Osteocyte (in vitro differentiated cells): ENCODE data around the gene SH2D4B. TPM values are rescaled to one million over a fixed set of nuclear protein-coding genes. Genes with fewer than 3 reads are reported as not detected.

Experiments used
- DNase-seq: peaks from one replicate; pipeline ENCODE4 v3.0.0; 2021; ENCODE audit warnings: mixed read lengths; ENCODE audit not compliant: unreplicated experiment; ENCODE audit errors: extremely low spot score
- H3K27ac Mint-ChIP-seq: one replicate; pipeline ENCODE4 v1.8.0; 2021; ENCODE audit warnings: mild to moderate bottlenecking, mixed read lengths; ENCODE audit not compliant: unreplicated experiment
- H3K27me3 Mint-ChIP-seq: one replicate; pipeline ENCODE4 v1.8.0; 2021; ENCODE audit warnings: mixed read lengths; ENCODE audit not compliant: unreplicated experiment
- H3K36me3 Mint-ChIP-seq: one replicate; pipeline ENCODE4 v1.8.0; 2021; ENCODE audit warnings: mixed read lengths; ENCODE audit not compliant: unreplicated experiment
- H3K4me1 Mint-ChIP-seq: one replicate; pipeline ENCODE4 v1.8.0; 2021; ENCODE audit warnings: mixed read lengths; ENCODE audit not compliant: unreplicated experiment
- H3K4me3 Mint-ChIP-seq: one replicate; pipeline ENCODE4 v1.8.0; 2021; ENCODE audit warnings: mild to moderate bottlenecking, moderate library complexity, mixed read lengths; ENCODE audit not compliant: unreplicated experiment
- H3K9me3 Mint-ChIP-seq: one replicate; pipeline ENCODE4 v1.8.0; 2021; ENCODE audit warnings: mixed read lengths; ENCODE audit not compliant: unreplicated experiment
- CTCF ChIP-seq: fragments of 200-600 bp; sonication (generic); IDR thresholded peaks from 2 replicates; pipeline ENCODE4 v1.5.0; 2021; ENCODE audit warnings: antibody characterized with exemption, mild to moderate bottlenecking, moderate library complexity
- total RNA-seq: library from RNA; stranded (reverse); gene quantifications from 2 replicates; pipeline ENCODE4 v1.2.1, GENCODE V29; 2021

Gene SH2D4B
- total RNA-seq, 1 donor from 2014 or later = not detected

- Mint-ChIP-seq H3K4me1 (peaks cover 6% of the 10 kb centered on the region), H3K27ac (no peak overlapping the region), H3K36me3 (no peaks in the 10 kb centered on the region), H3K4me3 (no peak overlapping the region), H3K27me3 (no peaks in the 10 kb centered on the region), H3K9me3 (no peaks in the 10 kb centered on the region)
- no peak for TF ChIP-seq CTCF
- no peak for DNase-seq
Measured at GRCh38 chr10:80660736-80661135, 123.0 kb downstream of the SH2D4B start.

DNA sequence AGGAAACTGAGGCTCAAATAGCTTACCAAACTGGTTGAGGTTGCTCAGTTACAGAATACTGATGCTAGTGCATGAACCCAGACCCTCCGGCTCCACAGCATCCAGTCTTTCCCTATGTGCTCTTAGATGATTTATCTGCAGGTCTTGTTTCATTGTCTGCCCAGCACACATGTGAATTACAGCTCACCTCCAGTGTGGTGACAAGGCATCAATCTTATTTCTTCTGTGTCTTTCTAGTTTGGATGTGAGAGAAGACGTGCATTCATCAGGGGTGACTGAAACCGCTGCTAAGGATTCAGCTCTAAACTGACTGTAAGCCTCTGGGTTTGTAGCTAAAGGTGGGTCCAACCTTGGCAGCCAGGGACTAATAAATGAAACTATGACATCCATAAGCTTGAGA, 123.8 kb downstream of the SH2D4B start:
- TF ChIP-seq CTCF = no peak
- DNase-seq = no peak
- Mint-ChIP-seq H3K27me3 (no peaks in the 10 kb centered on the region), H3K36me3 (no peaks in the 10 kb centered on the region), H3K4me3 (no peak overlapping the region), H3K4me1 (peaks cover 6% of the 10 kb centered on the region), H3K27ac (no peak overlapping the region), H3K9me3 (no peaks in the 10 kb centered on the region)

DNA sequence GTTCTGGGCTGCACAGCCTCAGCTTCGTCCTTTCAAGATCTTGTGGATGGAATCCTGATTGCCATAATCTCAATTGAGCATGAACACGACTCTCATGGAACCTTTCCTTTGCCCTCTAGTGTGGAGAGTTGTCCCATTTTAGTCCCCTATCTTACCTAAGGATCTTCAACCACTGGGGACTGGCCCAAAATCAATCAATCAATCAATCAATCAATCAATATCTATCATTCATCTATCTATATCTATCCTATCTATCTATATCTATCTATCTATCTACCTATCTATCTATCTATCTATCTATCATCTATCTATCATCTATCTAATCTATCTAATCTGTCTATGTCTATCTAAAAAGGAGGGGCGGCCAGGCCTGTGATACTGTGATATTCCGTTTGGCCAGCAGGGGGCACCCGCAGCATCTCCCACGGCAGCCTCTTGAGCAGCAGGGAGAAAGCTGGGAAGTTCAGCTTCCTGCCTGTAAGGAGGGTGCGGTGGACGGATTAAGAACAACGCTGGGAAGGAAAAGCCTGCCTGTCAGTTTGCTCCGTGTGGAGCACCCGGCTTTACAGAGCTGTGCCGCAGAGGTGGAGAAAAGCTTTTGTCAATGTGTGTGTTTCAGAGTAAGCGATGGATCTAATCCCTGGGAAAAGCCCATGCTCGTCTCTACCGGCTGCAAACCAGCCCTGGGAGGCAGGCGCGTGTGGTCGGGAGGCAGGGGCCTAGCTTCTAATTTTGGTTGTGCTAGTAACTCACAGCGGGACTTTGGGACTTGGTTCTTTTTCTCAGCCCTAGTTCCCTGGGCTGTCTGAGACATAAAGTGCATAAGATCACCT, 124.9 kb downstream of the SH2D4B start:
- H3K4me3 Mint-ChIP-seq = peak overlapping the region; percentile 62
- peaks cover 6% of the 10 kb centered on the region for H3K4me1 Mint-ChIP-seq
- H3K36me3 Mint-ChIP-seq = no peaks in the 10 kb centered on the region
- H3K27ac Mint-ChIP-seq = peak overlapping the region; percentile 6
- peak; percentile 88 for TF ChIP-seq CTCF
- H3K9me3 Mint-ChIP-seq = no peaks in the 10 kb centered on the region
- DNase-seq = peak; percentile 94
- H3K27me3 Mint-ChIP-seq = no peaks in the 10 kb centered on the region

DNA sequence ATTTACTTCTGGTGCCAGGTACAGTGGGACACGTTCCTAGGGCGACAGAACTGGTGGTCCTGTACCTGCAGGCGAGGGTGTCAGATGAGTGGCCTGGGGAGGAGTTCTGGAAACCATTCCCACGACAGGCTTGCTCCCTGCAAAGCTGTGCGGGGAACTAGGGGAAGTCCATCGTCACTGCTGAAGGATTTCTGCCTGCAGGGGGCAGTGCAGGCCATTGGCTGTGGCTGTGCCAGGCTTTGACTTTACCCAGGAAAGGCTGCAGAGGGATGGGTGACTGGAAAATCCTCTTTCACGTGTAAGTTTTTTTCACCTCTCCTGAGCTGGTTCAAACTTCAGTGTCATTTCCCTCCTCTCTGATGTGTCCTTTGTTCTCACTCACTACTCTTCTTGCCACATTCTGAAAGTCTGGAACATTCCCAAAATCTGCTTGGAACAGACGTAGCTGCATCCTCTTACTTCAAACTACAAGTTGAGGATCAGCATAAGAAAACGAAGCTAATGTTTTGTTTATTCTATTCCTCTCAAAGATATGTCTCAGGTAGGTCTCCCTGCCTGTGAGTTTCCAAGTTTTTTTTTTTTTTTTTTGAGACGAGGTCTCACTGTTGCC, 126.5 kb downstream of the SH2D4B start:
- Mint-ChIP-seq H3K9me3 (no peaks in the 10 kb centered on the region), H3K27me3 (no peaks in the 10 kb centered on the region), H3K36me3 (no peaks in the 10 kb centered on the region), H3K27ac (no peak overlapping the region), H3K4me3 (no peak overlapping the region), H3K4me1 (peaks cover 6% of the 10 kb centered on the region)
- no peak for DNase-seq
- peak; percentile 63 for TF ChIP-seq CTCF

GRCh38 chr10:80669485-80669884, 131.8 kb downstream of the SH2D4B start:
- no peak for DNase-seq
- TF ChIP-seq CTCF = no peak
- Mint-ChIP-seq H3K9me3 (no peaks in the 10 kb centered on the region), H3K4me3 (no peak overlapping the region), H3K27ac (no peak overlapping the region), H3K27me3 (no peaks in the 10 kb centered on the region), H3K4me1 (no peaks in the 10 kb centered on the region), H3K36me3 (no peaks in the 10 kb centered on the region)
